Superior temporal gyrus (tissue), 1 donor: Measurements from ENCODE around the gene HIVEP3.

ENCODE experiments used
- DNase-seq: peaks from one replicate; pipeline ENCODE4 v3.0.0-alpha.2; 2016; ENCODE audit errors: extremely low spot score

HIVEP3 gene

DNA sequence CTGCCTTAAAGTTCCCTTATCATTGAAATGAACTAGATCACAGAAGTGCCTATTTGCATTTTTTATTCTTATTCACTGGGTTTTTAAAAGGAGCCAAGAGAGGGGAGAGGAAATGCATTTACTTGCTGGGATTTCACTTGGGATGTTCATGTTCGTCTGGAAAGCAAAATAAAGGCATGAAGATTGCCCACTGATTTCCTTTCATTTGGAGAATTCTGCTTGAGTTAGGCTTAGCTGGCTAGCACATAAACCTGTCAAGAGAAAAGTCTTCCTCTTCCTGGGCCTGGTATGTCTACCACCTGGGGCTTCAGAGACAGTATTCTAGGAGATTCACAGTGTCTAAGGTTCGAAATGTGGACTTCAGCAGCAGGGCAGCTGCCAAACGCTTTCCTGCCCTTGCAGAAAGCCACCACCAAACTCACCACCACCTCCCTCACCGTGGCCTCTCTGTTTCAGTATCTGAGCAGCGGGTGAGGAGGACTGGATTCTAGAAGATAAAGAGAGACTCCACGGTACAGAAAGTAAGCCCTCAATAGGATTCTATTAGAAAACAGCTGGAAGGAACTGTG lies 44.5 kb downstream of the HIVEP3 start:
- DNase-seq = no peak

DNA sequence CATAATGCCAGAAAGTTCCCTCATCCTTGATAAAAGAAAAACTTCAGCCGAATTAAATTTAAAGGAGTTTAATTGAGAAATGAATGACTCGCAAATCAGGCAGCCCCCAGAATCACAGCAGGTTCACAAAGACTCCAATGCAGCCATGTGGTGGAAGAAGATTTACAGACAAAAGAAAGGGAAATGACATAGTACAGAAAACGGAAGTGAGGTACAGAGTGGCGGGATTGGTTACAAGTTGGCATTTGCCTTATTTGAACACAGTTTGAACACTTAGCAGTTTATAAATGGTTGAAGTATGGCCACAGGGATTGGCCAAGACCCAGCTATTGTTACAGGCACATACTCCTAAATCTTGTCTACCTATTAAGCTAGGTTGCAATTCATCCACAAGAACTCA lies 46.6 kb downstream of the HIVEP3 start:
- DNase-seq = no peak

DNA sequence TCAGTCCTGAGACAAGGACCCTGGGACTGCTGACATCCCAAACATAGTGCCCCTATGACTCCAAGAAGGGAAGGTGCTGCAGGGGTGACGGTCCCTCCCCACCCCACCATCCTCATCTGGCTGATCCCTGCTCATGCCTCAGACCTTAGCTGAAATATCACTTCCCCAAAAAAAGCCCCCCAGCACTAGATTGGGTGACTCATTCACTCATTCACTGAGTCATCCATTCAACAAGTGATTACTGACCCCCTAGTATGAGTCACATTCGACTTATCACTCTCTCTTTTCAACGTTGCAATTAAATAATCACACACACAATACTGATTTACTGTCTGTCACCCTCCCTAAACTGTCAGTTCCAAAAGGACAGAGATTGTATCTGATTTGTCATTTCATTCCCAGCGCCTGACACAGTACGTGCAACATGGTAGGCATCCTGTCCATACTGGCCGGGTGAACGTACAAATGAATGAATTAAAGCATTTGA lies 48.6 kb downstream of the HIVEP3 start:
- no peak for DNase-seq

DNA sequence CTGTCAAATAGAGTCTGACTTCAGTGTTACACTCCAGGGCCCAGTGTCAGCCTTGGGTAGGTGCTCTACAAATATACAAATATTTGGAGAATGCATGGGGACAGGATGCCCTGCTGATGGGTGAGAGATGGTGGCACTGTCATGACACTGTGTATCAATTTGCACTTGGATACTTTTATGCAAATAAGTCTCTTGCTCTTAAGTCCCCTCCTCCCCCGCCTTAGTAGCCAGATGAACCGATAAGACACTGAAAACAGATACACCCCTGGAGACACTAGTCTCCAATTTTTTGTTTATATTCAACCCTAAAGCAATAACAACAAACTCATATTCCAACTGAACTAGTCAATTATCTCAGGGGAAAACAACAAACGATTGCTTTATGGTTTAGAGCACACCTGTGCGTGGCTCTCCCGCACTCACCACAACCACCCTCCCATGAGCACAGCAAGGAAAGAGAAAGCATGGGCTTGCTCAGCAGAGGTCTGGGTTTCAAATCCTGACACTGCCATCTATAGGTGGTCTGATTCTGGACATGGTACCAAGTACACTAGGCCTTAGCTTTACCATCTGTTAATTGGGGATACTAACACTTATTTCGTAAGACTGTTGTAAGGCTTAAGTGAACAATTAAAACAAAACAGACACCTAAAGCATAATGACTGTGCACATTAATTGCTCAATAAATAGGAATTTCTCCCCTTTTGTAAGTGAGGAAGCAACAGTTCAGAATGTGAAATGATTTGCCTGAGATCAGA lies 50.3 kb downstream of the HIVEP3 start:
- no peak for DNase-seq

DNA sequence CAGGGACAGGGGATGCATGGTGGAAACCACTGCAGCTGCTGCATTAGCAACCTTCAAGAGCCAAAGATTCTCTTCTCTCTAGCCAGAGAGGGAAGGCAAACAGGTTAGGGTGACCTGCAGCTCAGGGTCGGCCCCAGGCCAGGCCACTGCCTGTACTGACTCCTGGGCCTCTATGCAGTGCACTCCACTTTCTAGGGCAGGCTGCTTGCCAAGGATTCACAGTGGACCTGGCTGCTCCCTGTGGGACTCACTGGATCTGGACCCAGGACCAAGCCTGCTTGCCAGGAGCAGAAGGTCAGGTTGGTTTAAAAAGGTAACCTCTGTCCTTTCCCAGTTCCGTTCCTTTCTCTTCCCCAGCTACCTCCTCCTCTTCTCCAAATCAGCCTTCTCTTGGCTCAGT lies 52.4 kb downstream of the HIVEP3 start:
- no peak for DNase-seq

DNA sequence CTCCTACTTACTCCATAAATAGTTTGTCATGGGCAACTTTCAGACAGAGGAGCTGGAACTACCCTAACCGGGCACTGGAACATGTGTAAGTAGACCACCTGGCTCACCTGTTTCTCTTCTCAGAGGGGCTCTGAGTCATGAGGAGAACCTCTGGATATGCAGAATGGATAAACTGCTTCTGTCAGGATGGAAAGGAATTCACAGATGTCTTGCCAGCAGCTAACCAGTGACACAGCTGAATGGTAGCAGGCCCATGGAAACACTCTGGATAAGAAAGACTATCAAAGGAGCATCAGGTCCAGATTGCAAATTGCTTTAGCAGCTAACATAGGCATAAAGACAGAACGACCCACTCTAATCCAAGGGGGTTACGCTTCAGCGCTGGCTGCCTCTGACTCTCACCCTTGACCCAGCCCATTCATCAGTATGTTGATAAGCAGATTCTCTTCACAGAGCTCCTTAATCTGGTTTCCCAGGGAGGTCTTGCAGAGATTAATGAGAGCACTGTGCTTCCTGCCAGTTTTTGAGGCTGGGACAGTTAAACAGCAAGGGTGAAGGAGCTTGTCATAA lies 54.2 kb downstream of the HIVEP3 start:
- DNase-seq = no peak

DNA sequence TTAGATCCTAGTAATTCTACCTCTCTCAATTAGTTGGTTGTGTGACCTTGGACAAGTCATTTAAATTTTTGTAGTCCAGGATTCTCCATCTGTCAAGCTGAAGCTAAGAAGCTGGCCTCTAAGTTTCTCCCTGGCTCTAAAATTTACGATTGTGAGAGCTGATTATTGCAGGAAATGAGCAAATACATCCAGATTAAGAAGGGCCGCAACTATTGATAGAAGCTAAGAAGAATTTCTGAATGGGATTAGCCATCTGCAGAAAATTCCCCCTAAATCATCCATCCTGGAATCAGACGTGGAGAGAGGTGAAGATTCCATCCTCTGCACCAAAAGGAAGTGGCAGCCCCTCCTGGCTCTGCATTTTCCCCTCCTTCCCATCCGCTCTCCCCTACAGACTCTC lies 55.0 kb downstream of the HIVEP3 start:
- no peak for DNase-seq

DNA sequence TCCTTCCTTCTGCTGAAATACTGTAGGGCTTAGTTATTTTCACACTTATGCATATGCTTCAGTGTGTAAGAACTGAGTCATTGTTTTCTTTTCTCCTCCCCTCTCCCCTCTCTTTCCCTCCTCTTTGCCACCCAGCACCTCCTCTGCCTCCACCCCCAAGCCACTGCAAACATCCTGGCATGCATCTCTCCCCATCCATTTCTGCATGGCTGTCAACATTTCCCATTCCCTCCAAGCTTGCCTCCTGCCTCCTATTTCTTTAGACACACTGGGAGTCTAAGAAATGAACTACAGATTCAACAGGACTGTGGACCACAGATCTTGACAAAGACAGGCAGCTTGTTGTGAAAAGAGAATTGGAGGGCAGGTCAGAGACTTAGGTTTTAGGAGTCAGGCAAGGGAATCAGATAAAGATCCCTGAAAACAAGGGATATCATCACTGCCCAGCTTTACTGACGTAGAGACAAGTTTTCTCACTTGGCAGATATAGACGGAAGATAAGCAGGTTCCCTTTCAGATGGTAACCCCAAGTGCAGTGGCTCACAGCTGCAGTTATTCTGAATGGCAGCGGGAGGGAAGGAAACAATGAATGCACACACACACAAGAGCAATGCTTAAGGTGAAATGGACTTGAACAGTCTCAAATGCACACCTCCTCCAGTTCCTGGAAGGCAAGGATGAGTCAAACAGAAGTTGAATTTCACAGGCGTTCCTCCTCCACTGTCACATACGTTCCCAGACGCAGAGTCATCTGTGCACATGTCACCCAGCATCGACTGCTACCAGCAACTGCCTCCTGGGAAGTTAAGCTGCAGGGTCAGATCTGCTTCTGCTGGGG lies 56.1 kb downstream of the HIVEP3 start:
- peak; percentile 58 for DNase-seq

DNA sequence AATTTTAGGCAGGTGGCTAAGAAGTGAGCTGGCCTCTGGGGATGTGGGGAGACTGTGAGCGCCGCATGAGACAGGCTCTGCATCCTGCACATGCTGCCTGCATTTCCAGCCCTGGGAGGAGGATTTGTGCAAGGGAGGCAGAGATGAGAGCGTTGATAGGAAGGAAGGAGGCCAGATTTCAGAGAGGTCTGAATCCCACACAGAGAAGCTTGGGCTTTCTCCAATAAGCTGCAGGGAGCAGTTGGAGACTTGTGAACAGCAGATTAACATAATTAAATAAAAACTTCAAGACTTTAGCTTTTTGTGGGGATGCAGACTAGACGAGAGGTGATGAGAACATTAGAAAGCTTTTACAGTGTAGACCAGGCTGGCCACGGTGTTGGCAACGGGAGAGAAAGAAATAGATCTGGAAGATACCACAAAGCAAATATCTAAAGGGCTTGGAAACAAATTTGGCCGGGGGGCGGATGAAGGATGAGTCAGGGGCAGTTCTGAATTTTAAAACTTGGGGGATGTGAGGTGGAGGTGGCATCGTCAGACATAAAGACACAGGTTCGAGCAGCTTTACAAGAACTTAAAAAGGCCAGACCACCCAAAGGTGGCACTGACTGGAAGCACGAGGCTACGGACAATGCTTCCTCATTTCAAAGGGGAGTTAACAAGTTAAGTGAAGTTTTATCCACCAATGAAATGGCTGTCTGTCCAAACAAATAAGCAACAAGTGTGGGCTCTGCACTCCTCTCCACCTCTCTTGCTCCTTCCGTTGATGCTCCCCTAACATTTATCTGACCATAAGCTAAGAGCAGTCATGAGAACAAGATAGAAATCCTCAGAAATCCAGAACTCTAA lies 57.0 kb downstream of the HIVEP3 start:
- DNase-seq = peak; percentile 66

DNA sequence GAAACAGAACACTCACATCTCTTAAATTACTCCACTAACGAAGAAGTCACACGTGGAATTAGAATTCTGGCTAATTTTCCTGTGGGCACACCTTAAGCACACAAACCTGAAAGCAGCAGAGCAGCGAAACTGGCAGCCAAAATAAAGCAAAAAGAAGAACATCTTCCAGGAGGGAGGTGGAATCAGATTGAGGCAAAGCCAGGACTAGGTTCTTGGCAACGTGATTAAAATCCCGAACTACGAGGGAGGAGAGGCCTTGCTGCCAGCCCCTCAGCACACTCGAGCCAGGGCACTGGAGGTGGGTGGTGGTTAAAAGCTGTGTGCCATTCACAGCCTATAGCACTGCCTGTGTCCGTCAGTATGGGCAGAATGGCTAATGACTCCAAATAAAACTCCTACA lies 58.0 kb downstream of the HIVEP3 start:
- DNase-seq = no peak

DNA sequence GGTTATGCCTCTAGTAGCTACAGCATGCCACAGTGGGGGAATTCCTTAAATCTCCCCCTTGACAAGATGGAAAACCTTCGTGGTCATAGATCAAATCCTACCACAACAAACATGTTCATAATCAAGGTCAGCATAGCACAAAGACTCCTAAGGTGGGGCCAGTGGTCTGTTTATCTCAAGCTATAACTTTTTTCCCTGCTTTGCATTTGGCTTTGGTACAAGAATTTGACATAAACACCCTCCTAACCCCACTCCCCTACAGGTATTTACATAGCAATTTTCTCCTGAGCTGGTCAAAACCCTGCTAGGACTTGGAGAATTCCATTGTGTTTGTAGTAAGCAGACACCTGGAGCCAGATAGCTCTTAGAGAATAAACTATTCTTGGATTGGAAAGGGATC lies 58.5 kb downstream of the HIVEP3 start:
- no peak for DNase-seq

DNA sequence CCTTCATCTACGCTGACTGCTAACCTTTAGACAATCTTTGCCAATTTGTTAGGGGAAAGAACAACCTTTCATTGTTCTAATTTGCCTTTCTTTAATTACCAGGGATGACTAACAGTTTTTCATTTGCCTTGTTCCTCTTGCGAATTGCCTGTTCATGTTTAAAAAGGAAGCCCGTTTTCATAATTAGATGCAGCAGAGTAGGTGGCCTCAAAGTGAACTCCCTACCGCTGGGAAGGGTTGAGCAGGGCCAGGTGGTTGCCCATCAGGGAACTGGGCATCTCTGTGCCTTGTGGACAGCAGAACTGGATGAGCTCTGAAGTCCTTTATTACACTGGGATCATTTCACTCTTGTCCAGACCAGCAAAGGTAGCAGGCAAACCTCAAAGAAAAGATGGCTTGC lies 59.0 kb downstream of the HIVEP3 start:
- no peak for DNase-seq

DNA sequence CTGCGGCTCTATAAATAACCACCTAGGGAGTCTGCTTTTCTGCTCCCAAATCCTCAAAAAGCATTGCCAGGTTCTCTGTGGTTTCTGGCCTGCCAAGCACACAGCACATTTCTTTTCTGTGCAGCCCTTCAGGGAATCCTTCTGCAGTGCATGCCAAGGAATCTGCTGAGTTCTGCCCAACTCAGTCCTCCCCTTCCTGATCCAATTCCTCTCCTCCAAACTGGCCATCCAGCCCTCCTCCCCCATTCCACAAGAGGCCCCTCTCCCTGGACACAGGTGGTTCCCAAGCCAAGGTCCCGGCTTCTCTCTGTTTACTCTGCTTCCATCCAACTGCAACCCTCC lies 61.8 kb downstream of the HIVEP3 start:
- no peak for DNase-seq

DNA sequence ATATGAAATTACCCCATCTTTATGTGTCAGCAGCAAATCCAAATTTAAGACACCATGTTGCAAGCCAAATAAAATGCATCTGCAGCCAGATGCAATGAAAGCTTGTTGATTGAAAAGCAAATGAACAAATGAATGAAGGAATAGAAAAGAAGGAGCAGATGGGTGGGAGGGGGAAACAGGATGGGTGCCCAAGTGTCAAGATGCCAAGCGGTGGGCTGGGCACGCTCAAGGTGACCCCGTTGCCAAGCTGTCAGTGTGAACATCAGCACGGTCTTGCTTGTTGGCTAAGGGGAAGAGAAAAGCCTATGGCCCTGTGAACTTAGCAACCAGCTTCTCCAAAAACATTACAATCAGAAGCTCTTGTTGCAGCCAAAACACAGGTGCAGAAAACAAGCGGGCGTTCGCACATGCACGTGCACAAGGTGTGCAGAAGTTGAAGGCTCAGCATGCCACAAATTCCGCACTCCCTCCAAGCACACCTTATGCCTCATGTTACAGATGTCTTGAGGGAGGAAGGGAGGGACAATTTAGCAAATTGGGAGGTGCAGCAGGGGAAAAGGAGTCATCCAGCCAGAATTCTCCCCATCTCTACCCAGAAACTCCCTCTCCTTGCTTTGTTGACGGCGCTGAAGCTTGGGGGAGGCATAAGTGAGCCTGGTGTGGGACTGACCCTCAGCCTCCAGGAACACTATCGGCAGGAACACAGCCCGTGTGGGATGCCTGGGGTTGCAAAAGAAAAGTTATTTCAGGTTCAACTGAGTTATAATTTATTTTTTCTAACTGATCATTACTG lies 62.4 kb downstream of the HIVEP3 start:
- DNase-seq = no peak

DNA sequence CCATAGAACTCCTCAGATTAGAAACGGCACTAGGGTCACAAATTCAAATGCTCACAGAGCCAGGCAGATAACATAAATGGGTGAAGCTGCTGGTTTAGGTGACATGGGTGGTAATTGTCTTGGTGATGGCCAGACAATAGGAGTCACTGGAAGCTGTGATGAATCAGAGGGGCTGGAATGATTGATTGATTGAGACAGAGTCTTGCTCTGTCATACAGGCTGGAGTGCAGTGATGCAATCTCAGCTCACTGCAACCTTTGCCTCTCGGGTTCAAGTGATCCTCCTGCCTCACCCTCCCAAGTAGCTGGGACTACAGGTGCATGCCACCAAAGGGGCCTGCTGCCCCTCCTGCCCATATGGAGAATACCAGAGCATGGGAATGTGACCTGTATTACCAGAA lies 63.0 kb downstream of the HIVEP3 start:
- DNase-seq = no peak

DNA sequence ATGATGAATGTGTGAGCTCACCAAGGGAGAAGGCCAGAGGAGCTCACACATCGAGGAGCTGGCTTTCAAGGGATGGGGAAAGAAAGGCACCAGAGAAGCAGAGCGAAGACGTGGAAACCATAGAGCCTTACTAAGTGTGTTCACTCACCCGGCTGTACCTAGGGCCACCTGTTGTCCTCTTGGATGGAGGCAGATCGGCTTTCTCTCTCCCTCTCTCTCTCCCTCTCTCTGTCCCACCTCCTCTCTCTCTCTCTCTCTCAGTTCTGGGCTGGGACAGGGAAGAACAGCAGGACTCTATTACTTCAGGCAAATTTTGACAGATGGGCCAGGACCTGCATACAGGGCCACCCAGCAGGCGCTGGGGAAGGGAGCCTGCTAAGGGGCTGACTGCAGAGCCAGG lies 64.8 kb downstream of the HIVEP3 start:
- no peak for DNase-seq

DNA sequence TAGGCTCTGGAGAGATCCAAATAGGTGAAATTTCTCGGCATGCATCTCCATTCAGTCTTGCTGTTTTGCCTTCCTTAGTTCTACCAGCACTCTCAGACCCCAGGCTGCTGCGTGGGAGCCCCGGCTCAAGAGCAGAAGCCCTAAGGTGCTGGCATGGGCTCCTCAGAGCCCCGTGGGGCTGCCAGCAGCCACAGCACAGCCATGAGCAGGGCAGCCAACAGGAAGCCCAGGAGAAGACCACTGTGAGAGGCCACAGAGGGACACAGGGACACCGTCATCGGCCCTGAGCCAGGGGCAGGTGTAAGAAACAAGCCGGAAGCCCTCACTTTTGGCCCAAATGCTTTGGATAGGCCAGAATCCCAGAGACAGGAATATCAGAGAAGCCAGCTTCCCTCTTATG lies 66.6 kb downstream of the HIVEP3 start:
- DNase-seq = no peak

DNA sequence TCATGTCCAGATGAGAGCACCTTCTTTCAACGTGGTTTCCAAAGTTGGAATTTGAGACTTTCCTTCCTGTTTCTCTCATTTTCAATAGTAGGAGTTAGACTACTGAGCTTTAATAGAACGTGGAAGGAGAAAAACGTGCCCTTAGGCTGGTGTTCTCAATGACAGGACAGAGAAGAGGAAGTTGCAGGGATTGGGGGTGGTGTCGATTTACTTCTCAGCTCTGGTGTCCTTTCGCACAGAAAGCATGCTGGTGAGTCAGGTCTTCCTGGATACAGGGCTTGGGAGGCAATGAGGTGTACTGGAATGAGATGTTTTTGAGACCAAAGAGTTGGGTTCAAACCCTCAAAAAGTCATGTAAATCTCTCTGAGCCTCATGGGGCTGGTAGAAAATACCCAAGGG lies 67.1 kb downstream of the HIVEP3 start:
- no peak for DNase-seq

DNA sequence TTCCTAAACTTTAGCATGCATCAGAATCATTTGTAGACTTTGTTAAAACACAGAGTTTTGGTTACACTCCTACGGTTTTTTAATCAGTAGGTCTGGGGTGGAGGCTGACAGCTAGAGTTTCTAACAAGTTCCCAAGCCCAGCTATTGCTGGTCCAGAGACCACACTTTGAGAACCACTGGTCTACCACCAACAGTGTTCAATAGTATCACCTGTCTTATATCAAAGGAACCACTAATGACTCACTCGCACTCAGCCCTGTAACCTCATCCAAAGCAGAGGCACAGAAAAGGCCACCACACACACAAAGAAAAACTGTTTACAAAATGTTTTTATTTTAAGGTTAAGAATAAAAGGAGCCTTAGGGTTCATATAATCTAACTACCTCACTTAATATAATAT lies 68.7 kb downstream of the HIVEP3 start:
- no peak for DNase-seq

DNA sequence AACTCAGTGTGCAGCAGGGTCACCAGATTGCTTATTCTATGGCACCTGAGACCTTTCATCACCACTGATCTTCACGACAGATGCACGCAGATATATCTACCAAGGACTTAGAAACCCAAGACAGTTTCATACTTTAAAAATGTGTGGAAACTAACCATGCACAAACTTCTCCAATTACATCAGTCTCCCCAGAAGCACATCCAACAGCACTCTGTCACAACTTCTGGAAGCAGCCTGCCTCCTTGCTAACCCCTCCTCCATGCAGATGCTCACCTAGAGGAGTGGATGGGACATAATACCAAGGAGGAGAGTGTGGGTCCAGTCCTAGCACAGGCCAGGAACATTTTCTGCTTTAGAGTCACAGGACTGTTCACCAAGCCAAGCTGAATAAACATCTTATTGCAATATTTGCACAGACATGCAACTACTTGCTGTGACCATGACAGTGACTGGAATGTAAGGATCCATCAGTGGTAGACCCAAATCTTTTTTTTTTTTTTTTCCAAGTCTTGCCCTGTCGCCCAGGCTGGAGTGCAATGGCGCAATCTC lies 69.4 kb downstream of the HIVEP3 start:
- no peak for DNase-seq
